GM21737 (cell line): Measurements from ENCODE around the gene PLCL1.

Source experiments
- ATAC-seq: cut with Tn5 transposase; IDR thresholded peaks from one replicate; pipeline ENCODE4 v1.9.1; 2021; ENCODE audit warnings: mild to moderate bottlenecking, moderate library complexity; ENCODE audit not compliant: unreplicated experiment

Gene PLCL1

DNA sequence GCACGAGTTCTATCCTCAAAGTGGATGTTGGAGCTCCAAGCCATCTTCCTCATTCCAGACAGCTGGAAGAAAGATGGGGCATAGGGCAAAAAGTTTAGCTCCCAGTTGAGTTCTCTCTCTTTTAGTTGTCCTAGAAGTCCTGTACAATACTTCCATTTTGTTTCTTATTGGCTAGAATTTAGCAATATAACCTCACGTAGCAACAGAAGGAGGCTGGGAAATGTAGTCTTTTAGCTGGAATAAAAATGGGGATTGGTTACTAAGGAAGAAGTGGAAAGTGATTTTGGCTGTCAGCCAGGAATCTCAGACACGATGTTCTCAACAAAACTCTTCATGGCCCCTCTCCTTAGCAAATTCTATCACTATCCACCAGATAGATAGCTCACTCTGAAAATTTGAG, 79.9 kb downstream of the PLCL1 start:
- ATAC-seq: no peak

DNA sequence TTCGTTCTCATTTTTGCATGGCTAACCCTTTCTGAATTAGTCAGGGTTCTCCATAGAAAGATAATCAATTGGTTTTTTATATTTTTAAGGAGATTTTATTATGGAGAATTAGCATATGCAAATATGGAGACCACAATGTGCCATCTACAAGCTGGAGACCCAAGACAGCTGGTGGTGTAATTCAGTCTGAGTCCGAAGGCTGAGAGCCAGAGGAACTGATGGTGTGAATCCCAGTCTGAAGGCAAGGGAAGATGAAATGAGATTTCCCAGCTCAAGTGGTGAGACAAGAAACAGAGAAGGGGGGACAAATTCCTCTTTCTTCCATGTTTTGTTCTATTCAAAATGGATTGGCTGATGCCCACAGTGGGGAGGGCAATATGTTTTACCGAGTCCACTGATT, 80.7 kb downstream of the PLCL1 start:
- ATAC-seq: no peak

DNA sequence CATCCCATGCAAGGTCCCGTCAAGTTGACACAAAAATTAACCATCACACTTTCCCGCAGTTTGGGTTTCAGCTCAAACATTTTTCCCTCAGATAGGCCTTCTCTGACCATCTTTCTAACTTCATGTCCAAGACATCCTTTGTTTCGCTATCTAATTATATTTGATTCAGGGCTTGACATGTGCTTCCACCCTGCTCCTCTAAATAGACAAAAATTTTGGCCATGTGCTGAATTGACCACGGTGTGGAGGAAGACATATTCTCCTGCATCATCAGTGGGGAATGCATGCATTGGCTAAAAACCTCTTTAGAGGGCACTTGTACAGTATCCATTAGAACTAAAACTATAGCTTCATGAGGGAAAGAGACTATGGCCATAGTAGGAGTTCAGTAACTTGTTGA, 81.2 kb downstream of the PLCL1 start:
- no peak for ATAC-seq

DNA sequence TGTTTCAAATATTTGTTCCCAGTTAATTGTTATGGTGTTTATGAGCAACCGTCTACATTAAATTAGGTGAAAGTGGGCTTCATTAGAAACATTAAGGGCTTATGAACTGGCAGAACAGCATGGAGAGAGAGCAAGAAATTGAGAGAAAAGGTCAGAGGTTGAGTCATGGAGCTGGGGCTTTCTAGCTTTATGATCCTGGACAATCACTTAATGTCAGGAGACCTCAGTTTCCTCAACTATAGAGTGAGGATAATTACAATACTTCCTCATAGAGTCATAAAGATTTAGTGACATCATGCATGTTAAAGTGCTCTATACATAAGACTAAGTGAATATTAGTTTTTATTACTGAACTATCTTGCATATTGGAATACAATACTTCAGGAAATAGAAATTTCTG, 83.9 kb downstream of the PLCL1 start:
- no peak for ATAC-seq

DNA sequence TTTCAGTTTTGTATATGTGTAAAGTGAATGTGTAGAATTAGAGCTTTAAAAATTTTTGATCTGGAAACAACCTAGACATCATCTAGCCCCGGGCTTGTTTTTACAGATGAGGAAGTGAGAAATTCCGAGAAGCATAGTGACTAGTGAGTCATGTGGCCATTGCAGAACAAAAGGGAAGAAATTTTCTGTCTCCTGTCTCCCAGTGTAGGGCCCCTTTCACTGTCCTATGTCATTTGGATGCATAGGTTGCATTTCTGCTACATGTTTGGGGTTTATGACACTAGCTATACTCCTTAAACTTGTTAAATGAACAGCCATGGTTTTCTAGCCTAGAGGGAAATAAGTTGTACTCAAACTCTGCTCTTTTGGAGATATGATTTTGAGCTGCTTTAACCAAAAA, 84.6 kb downstream of the PLCL1 start:
- peak; percentile 99 for ATAC-seq

DNA sequence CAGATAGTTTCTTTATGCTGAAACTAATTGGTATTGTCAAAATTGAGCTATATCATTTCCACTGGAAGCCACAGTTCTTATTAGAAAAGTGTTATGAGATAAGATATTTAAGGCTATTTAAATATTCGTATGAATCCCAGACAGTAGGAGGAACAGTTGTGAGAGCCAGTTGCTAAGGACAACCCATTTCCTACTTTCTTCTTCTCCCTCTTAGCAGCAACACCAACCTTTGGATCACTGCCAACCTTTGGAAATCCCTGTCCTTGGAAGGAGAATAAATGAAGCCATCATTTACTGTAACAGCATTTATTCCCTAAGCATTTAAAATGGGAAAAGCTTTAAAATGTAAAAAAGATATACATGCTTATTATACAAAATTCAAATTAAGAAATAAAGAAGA, 85.8 kb downstream of the PLCL1 start:
- ATAC-seq: no peak

DNA sequence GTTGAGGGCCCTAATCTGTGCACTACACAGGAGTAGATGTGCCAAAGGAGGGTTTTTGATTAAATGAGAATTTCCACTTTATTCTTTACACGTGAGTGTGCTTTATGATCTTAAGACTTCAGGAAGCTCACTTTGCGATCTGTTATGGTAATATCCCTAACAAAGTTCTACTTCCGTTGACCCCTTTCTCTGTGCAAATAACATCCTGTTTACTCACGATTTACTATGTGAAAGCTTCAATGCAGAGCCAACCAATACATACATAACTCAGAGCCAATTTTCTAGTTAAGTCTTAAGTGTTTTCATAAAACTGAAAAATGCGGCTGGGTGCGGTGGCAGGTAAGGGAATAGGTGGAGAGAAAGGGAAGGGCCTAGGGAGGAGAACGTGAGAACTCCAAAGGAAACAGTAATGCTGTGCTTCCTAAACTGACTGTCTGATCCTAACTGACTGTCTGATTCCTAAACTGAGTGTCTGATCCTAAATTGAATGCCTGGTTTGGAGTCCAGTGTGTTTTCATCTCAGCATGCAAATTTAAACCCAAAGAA, 87.6 kb downstream of the PLCL1 start:
- ATAC-seq: no peak

DNA sequence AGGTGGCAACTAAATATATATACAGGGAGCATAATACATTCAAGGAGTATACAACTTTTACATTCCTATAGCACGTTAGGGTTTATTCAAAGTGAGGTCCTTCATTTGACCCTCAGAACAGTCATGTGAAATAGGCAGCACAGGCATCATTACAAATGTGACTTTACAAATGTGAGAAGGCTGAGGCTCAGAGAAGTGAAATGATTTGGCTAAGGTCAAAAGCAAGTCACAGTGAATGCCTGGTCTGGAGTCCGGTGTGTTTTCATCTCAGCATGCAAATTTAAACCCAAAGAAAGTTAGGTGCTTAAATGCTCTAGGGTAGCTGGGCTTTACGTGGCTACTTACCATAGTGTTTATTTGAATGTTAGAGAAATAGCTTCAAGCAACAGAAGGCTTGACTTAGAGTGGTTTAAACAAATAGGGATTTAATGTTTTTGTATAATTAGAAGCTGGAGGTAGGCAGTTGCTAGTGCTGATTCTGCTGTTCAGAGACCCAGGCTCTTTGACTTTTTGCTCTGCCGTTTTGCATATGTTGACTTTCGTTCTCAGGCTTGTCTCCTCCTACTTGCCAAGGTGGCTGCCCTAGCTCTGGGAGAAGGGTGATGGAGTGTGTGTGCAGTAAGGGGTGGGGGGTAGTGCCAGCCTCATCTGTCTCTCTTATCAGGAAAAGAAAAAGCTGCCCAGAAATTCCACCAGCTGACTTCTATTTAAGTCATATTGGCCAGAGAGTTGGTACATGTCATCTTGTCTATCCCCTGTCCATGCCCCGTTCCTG, 89.2 kb downstream of the PLCL1 start:
- ATAC-seq: no peak

DNA sequence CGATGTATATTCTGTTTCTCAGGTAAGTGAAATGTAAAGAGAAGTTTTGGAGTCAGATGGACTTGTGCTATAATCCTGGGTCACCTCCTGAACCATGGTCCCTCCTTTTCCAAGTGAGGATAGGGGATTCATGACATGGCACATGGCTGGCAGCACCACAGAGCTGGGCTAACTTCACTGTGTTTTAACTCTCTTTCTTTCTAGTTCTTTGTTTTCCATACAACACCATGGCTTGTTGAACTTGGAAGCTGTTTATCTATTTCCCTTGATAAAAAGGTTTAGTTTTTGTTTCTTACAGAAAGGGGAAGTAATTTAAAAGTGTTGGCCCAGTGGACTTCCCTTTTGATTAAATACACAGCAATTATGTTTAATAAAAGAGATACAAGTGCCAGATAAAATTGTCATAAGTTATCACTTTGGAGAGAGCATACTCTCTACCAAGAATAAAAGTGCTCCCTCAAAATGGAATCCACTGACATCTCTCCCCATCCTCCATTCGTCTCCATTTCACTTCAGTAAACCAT, 90.4 kb downstream of the PLCL1 start:
- ATAC-seq: no peak

DNA sequence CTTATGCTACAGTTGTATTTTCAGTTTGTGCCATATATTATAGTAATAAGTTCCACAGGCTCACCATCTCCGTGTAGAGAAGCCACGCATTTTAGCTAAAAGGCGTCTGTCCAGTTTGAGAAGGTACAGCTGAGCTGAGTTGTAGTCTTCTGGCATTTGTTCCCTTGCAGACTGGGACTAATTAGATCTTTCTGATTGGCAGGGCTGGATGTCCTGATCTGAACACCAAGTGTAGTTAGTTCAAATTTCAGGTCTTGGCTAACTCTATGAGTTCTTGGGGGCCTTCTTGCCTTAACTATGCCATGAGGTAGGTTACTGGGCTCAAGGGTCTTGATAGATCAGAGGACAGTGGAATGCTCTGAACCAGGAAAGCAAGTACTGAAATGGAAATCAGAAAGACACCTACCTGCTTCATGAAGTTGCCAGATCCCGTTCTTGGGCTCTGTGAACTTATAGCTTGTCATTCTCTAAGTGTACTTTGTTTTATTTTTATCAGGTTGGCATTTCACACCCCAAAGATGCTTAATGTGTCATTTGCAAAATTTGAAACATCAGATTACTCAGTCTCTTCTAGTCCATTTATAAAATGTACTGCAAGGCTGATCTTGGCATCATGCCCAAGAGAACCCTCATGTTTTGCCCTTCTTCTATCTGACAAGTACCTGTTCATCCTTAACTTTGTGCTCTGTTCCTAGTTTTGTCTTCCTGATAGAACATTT, 93.7 kb downstream of the PLCL1 start:
- no peak for ATAC-seq

DNA sequence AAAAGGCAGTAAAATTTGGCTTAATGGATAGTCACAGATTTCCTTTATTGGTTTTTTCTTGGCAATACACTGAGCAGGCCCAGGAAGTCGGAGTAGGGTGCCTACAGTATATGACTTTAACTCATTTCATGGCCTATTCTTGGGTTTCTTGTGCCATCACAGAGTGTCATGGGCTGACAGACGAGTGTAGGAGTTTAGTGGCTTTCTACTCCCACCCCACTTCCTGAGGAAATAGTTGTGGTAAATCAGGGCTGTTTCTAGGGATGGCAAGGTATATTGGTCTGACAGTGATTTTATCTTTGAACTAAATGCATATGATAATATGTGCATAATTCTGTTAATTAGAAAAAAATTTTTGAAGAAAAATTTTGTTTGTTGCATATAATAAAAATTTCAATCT, 100.1 kb downstream of the PLCL1 start:
- ATAC-seq: no peak

DNA sequence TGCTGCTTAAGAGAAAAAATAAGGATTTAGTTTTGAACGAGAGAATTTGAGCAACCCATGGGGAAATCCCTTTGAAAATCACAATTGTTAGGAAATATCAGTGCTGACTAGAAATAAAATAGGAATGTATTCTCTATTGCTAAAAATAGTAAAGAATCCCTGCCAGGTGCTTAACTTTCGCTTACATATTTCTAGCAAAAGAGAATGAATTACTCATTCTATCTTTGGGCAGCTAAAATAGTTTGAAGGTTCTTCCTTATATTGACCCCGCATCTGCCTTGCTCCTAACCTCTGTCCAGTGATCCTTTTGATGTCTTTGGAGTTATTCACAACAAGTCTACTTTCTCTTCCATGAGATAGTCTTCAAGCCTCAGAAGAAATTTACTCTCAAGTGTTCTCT, 103.8 kb downstream of the PLCL1 start:
- no peak for ATAC-seq

DNA sequence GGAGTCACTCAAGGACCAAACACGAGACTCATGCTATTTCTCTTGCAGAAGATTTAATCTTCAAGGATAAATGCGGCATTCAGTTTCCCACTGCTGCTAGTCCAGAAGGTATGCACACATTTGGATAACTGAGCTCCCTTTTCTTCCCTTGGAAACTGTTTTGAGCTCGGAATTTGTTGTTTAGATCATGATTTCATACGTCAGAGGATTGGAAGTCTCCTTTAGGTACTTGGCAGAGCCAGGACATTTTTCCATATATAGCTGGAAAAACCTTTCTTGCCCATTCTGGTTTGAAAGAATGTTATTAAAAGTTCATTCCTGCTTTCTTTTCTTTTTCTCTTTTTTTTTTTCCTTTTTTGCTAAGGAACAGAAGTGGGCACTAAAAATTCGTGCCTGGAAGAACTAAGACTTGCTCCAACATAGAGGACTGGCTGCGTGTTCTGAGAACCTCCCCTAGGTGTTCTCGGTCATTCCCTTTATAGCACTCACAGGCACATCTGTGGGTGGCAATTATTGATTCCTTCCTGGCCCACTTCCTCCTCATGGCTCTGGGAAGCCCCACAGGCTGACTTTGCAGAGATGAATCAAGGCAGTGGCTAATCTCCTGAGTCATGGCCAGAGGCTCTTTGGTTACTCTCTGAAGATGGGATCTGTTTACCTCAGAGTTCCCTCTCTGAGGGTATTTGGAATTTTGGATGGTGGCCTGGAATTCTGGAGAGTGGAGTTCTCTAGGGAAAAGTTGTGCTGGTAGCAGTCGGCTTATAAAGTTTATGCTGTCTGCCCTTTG, 104.8 kb downstream of the PLCL1 start:
- ATAC-seq: no peak

DNA sequence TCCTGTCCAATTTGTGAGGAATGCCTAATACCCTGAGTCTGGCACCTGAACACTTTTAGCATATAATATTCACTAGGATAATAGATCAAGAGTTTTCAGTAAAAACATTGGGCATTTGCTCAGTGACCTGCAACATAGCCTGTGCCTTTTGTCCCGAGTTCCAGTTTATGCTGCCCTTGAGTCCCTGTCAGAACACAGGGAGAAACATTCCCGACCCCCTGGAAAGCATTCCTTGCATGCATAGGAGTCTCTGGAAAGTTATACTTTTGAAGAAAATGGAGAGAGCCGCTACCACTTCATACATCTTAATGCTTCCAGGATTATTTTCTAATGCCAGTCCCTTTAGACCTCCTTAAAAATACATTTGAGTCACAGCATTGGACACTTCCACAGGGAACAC, 107.3 kb downstream of the PLCL1 start:
- ATAC-seq: no peak

DNA sequence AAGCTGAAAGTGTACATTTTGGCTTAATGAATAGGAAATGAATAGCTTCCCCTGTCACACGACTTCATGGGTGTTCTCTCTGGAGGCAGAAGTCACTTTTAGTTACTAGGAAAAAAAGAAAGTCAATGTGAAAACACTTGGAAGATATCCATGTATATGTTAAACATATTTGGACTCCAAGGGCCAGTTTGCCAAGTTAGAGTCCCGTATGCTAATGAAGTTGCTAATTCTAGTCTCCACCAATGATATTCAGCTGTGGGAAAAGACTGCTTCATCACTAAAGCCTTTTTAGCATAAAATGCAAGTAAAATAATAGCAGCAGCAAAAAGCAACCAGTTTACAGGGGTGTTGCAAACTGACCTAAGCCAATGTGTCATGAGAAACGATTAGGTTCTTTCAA, 108.7 kb downstream of the PLCL1 start:
- no peak for ATAC-seq

DNA sequence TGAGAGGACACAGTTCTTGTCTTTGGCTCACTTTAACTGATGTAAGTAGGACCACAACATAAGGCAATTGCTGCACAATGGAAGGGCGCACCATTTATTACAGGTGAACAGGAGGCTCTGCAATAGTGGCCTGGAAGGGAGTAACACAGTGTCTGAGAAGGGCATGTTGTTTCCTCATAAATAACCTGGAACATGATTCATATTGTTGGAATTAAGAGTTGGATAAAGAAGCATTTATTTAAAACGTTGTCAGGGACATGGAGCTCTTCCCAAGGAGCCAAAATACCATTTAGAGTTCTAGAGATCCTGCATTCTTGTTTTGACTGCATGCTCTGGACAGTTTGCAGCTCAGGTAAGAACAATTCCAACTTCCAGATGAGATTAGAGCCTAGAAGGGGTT, 110.4 kb downstream of the PLCL1 start:
- no peak for ATAC-seq

DNA sequence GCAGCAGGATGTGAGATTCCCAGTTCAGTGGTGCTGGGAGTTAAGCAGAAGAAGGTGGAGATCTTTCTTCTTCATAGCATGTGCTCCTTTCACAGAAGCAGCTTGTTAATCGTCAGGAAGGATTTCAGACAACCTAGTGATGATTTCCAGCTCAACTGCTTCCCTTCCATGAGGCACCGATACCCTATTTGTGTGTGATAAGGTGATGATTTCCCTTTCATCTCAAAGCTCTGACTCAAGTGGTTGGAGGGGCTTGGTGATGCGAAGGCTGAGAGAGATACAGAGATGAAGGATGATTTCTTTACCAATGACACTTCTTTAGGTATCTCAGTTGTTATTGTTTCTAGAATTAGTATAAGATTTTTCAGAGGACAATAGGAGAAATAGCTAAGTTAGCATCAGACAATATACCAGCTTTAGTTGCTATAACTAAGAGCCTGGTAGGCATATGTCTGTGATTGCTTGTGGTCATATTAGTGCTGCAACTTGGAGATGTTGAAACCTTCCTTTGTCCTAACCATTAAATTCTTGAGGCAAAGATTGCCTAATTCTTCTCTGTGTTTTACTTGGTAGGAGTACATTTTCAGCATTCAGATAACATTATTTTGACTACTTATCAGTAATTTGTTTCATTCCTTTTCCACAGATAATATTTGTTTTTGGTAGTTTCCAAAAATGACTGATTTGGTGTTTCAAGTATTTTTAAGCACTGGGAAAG, 111.3 kb downstream of the PLCL1 start:
- no peak for ATAC-seq

DNA sequence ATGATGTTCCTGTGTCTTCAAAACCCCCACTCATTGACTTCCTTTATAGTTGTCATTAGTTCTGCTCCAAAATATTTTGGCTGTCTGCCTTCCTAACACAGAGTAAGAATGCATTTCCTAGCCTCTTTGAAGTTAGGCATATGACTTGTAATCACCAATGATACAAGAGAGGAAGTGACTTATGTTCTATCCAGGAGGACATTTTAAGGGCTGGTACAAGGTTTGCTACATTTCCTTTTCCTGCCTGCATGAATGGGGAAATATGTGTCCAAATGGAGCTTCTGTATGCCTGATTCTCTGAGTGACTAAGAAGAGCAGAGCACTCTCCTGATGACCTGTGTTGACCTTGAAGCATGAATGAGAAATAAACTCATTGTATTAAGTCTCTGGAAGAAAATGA, 115.1 kb downstream of the PLCL1 start:
- no peak for ATAC-seq

DNA sequence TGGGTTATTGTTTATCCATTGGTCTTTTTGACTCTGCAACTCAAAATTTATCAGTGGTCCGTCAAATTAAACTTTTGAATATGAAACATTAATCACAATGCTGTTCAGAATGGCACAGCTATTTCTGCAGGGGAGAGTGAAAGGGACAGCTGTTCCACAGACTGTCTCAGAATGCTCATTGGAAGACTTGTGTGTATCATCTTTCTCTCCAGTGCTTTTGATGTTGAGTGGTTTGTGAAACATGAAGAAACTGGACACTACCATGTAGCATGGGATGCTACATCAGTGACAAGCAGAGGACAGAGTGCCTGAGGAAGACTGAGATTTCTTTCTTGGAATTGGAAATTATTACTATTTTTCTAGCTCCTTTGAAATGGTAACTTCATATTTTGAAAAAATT, 115.7 kb downstream of the PLCL1 start:
- ATAC-seq: no peak

DNA sequence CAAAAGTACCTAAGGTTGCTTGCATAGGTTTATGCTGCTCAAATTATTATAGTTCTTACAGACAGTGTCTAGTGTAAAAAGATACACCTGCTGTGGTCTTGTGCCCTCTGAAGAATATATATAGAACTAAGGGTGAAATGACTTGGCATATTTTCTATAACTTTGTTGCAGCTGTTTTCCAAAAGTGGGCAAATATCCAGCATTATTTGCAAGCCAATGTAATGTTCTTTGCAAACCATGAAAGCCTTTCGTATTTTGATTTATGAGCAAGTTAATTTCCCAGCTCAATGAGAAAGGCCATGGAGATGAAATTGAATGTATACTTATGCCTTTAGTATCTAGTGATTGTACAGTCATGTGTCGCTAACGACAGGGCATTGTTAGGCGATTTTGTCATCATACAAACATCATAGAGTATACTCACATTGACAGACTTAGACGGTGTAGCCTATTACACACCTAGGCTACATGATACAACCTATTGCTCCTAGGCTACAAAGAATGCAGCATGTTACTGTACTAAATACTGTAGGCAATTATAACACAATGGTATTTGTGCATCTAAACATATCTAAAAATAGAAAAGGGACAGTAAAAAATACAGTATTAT, 116.3 kb downstream of the PLCL1 start:
- no peak for ATAC-seq
